HG02678 (cell line): ENCODE data around the gene SLC25A6.
A peak's percentile ranks its signal among the peaks of the same experiment; 100 is the strongest.
"Not testable (repeated sequence)": the region's sequence is repeated elsewhere in the genome, so short reads cannot be mapped to it uniquely, and the experiment has no call there.

Experiments used
- ATAC-seq: cut with Tn5 transposase; IDR thresholded peaks from one replicate; pipeline ENCODE4 v1.9.1; 2021; ENCODE audit warnings: mild to moderate bottlenecking, moderate library complexity; ENCODE audit not compliant: unreplicated experiment

SLC25A6 gene

GRCh38 chrX:1416327-1416784, 24.4 kb upstream of the SLC25A6 start:
- ATAC-seq, result no peak

- no peak for ATAC-seq
These were observed 20.7 kb upstream of the SLC25A6 start for GRCh38 chrX:1412551-1413161.

- ATAC-seq, result no peak
These were observed 19.4 kb upstream of the SLC25A6 start for GRCh38 chrX:1411326-1411725.

- ATAC-seq, result no peak
These were observed 15.1 kb upstream of the SLC25A6 start for GRCh38 chrX:1407035-1407434.

- not testable (repeated sequence) for ATAC-seq
These were observed 13.9 kb upstream of the SLC25A6 start for GRCh38 chrX:1405769-1406168.

GRCh38 chrX:1403867-1404266, 12.0 kb upstream of the SLC25A6 start:
- ATAC-seq, result not testable (repeated sequence)

- ATAC-seq, result no peak
These were observed 11.3 kb upstream of the SLC25A6 start for GRCh38 chrX:1403228-1403627.

- no peak for ATAC-seq
These were observed 9.9 kb upstream of the SLC25A6 start for GRCh38 chrX:1401611-1402430.

GRCh38 chrX:1400742-1401471, 9.0 kb upstream of the SLC25A6 start:
- ATAC-seq, result no peak

- no peak for ATAC-seq
These were observed 8.1 kb upstream of the SLC25A6 start for GRCh38 chrX:1400049-1400448.

- no peak for ATAC-seq
These were observed 6.8 kb upstream of the SLC25A6 start for GRCh38 chrX:1398431-1399340.

GRCh38 chrX:1397441-1398270, 5.7 kb upstream of the SLC25A6 start:
- no peak for ATAC-seq

GRCh38 chrX:1397001-1397400, 5.1 kb upstream of the SLC25A6 start:
- no peak for ATAC-seq

GRCh38 chrX:1395646-1396216, 3.8 kb upstream of the SLC25A6 start:
- no peak for ATAC-seq

GRCh38 chrX:1394731-1395501, 3.0 kb upstream of the SLC25A6 start:
- ATAC-seq, result no peak

GRCh38 chrX:1393871-1394615, 2.1 kb upstream of the SLC25A6 start:
- no peak for ATAC-seq

GRCh38 chrX:1392376-1393068, 609 bp upstream of the SLC25A6 start:
- ATAC-seq, result peak; percentile 14

- ATAC-seq, result no peak
These were observed 575 bp downstream of the SLC25A6 start for GRCh38 chrX:1391370-1391706.
